Epithelial cell of proximal tubule (primary cell): ENCODE data around the gene HOXB3. TPM values are rescaled to one million over a fixed set of nuclear protein-coding genes. Genes with fewer than 3 reads are reported as not detected.
A peak's percentile ranks its signal among the peaks of the same experiment; 100 is the strongest.

Experiments used
- DNase-seq: peaks from one replicate; pipeline ENCODE4 v3.0.0-alpha.2; 2011; ENCODE audit warnings: low read depth
- H3K4me3 ChIP-seq: 2 replicates; pipeline ENCODE4 v1.5.1; 2011; ENCODE audit warnings: low read depth, mild to moderate bottlenecking, low read length
- total RNA-seq: library from RNA; depleted of rRNA; stranded (reverse); fragments of >200 nt; gene quantifications from 2 replicates; pipeline ENCODE4 v1.2.3, GENCODE V29; 2015
- TF ChIP-seq, protein P1 (sequence below): conservative IDR thresholded peaks from 2 replicates; pipeline ENCODE4 v1.5.1; 2012; ENCODE audit warnings: low read depth, mild to moderate bottlenecking, low read length

Gene HOXB3
- total RNA-seq, 1 donor from 2014 or later, result 49.9 TPM

DNA sequence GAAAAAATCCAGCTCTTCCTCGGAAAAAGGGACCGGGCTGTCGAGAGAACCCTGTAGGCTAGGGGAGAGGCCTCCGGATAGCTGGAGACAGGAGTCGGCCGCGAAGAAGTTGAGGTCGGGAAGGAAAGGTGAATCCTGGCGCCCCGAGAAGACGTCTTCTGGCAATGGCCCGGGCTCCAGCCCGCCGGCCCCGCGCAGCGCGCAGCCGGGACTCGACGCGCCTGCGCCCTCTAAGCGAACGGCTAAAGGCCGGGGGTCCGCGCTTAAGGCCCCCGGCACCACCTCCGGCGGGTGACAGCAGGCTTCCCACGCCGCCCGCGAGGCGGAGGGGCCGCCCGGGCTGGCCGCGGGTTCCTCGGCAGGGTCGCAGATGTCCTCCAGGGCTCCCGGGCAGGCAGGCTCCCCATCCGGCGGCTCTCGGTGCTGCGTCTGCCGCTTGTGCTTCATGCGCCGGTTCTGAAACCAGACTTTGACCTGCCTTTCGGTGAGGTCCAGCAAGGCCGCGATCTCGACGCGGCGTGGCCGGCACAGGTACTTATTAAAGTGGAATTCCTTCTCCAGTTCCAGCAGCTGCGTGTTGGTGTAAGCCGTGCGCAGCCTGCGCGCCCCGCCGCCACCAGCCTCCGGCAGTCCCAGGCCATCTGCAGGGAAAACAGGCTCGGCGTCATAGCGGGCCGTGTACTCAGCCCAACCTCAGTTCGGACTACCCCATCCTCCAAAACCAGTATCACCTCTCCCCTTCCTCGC is 46.8 kb downstream of the HOXB3 start:
- H3K4me3 ChIP-seq, result peak overlapping the region; percentile 89
- TF ChIP-seq, protein P1, sequence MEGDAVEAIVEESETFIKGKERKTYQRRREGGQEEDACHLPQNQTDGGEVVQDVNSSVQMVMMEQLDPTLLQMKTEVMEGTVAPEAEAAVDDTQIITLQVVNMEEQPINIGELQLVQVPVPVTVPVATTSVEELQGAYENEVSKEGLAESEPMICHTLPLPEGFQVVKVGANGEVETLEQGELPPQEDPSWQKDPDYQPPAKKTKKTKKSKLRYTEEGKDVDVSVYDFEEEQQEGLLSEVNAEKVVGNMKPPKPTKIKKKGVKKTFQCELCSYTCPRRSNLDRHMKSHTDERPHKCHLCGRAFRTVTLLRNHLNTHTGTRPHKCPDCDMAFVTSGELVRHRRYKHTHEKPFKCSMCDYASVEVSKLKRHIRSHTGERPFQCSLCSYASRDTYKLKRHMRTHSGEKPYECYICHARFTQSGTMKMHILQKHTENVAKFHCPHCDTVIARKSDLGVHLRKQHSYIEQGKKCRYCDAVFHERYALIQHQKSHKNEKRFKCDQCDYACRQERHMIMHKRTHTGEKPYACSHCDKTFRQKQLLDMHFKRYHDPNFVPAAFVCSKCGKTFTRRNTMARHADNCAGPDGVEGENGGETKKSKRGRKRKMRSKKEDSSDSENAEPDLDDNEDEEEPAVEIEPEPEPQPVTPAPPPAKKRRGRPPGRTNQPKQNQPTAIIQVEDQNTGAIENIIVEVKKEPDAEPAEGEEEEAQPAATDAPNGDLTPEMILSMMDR, result no peak
- no peak for DNase-seq

DNA sequence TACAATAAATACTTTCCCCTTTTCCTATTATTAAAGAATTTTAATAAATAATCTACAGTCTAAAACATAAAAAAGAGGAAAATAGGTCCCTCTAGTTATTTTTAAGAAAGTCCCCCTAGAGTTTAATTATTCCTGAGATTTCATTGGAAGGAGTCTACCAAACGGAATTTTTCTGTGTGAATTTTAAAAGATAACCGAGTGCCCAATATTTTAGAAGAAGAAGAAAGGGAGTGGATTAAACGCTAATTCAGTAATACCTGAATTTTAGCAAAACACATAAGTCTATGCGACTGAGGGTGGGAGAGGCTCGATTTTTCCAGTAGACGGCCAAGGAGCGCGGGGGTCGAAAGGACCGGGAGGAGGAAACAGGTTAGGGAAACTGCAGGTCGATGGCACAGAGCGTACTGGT is 47.3 kb downstream of the HOXB3 start:
- no peak for DNase-seq
- TF ChIP-seq, protein P1, result no peak
- H3K4me3 ChIP-seq, result peak overlapping the region; percentile 89

DNA sequence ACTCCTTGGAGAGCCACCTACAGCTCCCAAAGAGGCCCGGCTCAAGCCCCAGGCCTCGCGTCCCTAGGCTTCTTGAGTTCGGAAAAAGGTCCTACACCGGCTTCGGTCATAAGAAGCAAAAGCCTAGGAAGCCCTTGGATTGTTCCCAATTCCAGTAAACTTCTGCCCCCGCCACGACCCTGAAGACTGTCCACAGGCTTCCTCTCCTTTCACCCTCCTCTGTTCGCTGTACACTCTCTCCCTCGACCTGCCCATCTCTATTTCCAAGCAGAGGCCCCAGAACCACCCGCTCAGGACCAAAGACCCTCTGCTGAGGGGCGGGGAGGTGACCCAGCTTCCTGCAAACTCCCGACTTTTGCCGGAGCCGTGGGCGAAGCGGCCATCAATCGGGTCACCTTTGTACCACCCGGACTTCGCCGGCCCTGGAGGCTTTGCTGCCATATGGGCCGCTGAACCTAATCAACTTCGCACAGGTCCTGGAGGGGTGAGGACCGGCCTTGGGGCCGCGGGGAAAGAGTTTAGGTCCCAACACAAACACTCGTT is 47.9 kb downstream of the HOXB3 start:
- TF ChIP-seq, protein P1, result no peak
- H3K4me3 ChIP-seq, result peak overlapping the region; percentile 89
- DNase-seq, result no peak

DNA sequence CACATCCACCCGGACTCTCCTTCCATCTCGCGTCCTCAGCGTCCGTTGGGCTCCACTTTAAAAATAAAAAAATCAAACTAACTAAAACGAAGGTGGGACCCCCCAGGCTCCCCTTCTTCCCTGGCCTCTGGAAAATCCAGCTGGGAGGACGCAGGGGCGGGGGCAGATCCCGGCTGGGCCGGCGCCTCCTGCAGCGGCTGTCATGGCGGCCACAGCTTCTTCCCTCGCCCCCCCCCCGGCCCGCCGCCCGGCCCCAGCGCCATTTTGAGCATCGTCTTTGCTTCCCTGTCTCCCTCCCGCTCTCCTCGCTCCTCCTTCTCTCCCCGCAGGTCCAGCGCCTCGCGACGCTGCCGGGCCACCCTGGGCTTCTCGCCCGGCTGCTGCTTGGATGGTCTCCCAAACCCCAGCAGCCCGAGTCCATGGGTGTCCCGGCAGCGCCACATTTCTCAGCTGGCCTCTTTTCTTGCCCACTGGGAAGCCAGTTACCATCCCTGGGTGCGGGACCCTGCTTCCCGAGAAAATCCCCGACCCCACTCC is 48.4 kb downstream of the HOXB3 start:
- H3K4me3 ChIP-seq, result peak overlapping the region; percentile 89
- TF ChIP-seq, protein P1, result no peak
- DNase-seq, result no peak

DNA sequence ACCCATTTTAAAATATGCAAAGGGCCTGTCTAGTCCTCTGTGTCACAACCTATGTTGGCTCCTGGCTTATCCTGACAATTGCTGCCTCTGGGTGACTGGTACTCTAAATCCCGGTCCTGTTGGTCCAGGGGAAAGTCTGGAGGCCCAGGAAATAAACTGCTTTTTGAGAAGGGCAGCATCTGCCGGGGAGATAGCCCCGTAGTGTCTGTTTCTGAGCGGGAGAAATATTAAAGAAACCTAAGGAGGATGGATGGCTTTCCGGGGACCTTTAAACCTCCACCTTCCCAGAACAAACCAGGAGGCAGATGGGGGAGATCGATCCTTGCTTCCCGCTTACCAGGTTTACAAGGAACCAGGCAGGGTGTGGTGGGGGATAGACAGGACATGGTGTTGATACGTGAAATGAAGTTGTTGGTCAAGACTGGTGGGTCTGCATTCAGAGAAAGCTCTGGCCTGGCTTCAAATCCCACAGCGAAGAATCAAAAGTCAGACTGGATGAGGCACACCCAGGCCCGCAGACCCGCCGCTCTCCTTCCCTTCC is 48.9 kb downstream of the HOXB3 start:
- no peak for DNase-seq
- TF ChIP-seq, protein P1, result no peak
- peak overlapping the region; percentile 89 for H3K4me3 ChIP-seq

DNA sequence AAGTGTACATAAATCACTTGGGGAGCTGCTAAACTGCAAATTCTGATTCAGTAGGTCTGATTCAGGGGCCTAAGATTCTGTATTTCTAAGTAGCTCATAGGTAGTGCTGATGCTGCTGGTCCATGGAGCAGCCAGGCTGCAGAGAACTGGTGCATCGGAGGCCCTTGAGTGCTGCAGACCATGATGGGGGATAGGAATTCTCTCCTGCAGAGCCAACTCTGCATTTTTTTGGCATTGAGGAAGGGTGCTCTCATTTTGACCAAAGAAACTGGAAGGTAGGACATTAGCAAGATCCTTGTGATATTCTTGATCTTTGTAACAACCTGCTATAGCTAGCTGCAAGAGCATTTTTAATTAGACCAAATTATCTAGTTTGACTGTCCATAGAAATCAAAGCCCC is 49.8 kb downstream of the HOXB3 start:
- TF ChIP-seq, protein P1, result no peak
- H3K4me3 ChIP-seq, result peak overlapping the region; percentile 2
- DNase-seq, result no peak
